Measurements from ENCODE around the gene SH2D7. TPM values are rescaled to one million over a fixed set of nuclear protein-coding genes. Genes with fewer than 3 reads are reported as not detected.

The SH2D7 gene
- total RNA-seq, 1 donor from 2014 or later: not detected

GRCh38 chr15:78072080-78072892 is 20.1 kb upstream of the SH2D7 start:
- Histone ChIP-seq H3K27me3 (ENCODE audit: control insufficient read depth, insufficient read depth, low read length) (no peaks in the 10 kb centered on the region), H3K4me3 (ENCODE audit: low read depth, low read length) (no peak overlapping the region), H3K36me3 (ENCODE audit: control insufficient read depth, insufficient read depth, low read length) (no peaks in the 10 kb centered on the region)
- TF ChIP-seq CTCF (IDR thresholded peaks at IDR 0.05; ENCODE audit: insufficient read depth, low read length, severe bottlenecking): no peak
- FAIRE-seq (no peak), DNase-seq (ENCODE audit: low read depth) (peak; percentile 21)

- no peak for TF ChIP-seq CTCF (IDR thresholded peaks at IDR 0.05; ENCODE audit: insufficient read depth, low read length, severe bottlenecking)
- H3K4me3 ChIP-seq (ENCODE audit: low read depth, low read length): no peak overlapping the region
- H3K36me3 ChIP-seq (ENCODE audit: control insufficient read depth, insufficient read depth, low read length): no peaks in the 10 kb centered on the region
- H3K27me3 ChIP-seq (ENCODE audit: control insufficient read depth, insufficient read depth, low read length): no peaks in the 10 kb centered on the region
- no peak for DNase-seq (ENCODE audit: low read depth)
- FAIRE-seq: no peak
These were observed 19.1 kb upstream of the SH2D7 start for GRCh38 chr15:78073046-78073787.

- Histone ChIP-seq H3K27me3 (ENCODE audit: control insufficient read depth, insufficient read depth, low read length) (no peaks in the 10 kb centered on the region), H3K4me3 (ENCODE audit: low read depth, low read length) (peak overlapping the region; percentile 74), H3K36me3 (ENCODE audit: control insufficient read depth, insufficient read depth, low read length) (no peaks in the 10 kb centered on the region)
- DNase-seq (ENCODE audit: low read depth) (peak; percentile 73), FAIRE-seq (no peak)
- TF ChIP-seq CTCF (IDR thresholded peaks at IDR 0.05; ENCODE audit: insufficient read depth, low read length, severe bottlenecking): no peak
These were observed 16.7 kb upstream of the SH2D7 start for GRCh38 chr15:78075490-78076230.

GRCh38 chr15:78076231-78077052 is 15.9 kb upstream of the SH2D7 start:
- no peak for FAIRE-seq
- peak overlapping the region; percentile 74 for H3K4me3 ChIP-seq (ENCODE audit: low read depth, low read length)
- no peak for TF ChIP-seq CTCF (IDR thresholded peaks at IDR 0.05; ENCODE audit: insufficient read depth, low read length, severe bottlenecking)
- no peak for DNase-seq (ENCODE audit: low read depth)
- H3K36me3 ChIP-seq (ENCODE audit: control insufficient read depth, insufficient read depth, low read length): no peaks in the 10 kb centered on the region
- no peaks in the 10 kb centered on the region for H3K27me3 ChIP-seq (ENCODE audit: control insufficient read depth, insufficient read depth, low read length)
